ENCODE data around the gene SPATS2L. TPM values are rescaled to one million over a fixed set of nuclear protein-coding genes. Genes with fewer than 3 reads are reported as not detected.
"Not testable (repeated sequence)": the region's sequence is repeated elsewhere in the genome, so short reads cannot be mapped to it uniquely, and the experiment has no call there.

Gene SPATS2L
- total RNA-seq, 2 experiments from 2014 or later = 14.7 to 25.8 TPM

GRCh38 chr2:200342654-200343053 lies 36.2 kb downstream of the SPATS2L start:
- intact Hi-C loops (cut with DNase I, micrococcal nuclease) = no loop called here
- Mint-ChIP-seq H3K27me3 (no peaks in the 10 kb centered on the region), H3K27ac (no peak overlapping the region), H3K36me3 (ENCODE audit: low read depth) (no peaks in the 10 kb centered on the region), H3K4me1 (peaks cover 4% of the 10 kb centered on the region), H3K4me3 (no peak overlapping the region), H3K9me3 (ENCODE audit: low read depth) (peaks cover 5% of the 10 kb centered on the region)
- ATAC-seq (no peak), DNase-seq (no peak)
- CTCF ChIA-PET = interaction anchor here (0.6 kb wide), 1 partner anchor 130 kb away, joined by 5 read pairs; no protein-coding TSS in a partner anchor
- POLR2A ChIA-PET = no interaction called here

GRCh38 chr2:200344202-200344601 lies 37.7 kb downstream of the SPATS2L start:
- H3K27me3 Mint-ChIP-seq = not testable (repeated sequence)
- CTCF ChIA-PET = interaction anchor here (1.0 kb wide), 1 partner anchor 138 kb away, joined by 5 read pairs; no protein-coding TSS in a partner anchor

GRCh38 chr2:200345975-200346374 lies 39.5 kb downstream of the SPATS2L start:
- ChIA-PET CTCF (no interaction called here), POLR2A (no interaction called here)
- ATAC-seq = no peak
- Mint-ChIP-seq H3K9me3 (ENCODE audit: low read depth) (peaks cover 5% of the 10 kb centered on the region), H3K36me3 (ENCODE audit: low read depth) (no peaks in the 10 kb centered on the region), H3K27me3 (no peaks in the 10 kb centered on the region), H3K27ac (no peak overlapping the region), H3K4me3 (no peak overlapping the region), H3K4me1 (peaks cover 4% of the 10 kb centered on the region)
- no peak for DNase-seq
- intact Hi-C loops (cut with DNase I, micrococcal nuclease) = no loop called here

More at GRCh38 chr2:200344202-200344601, 37.7 kb downstream of the SPATS2L start:
- H3K9me3 Mint-ChIP-seq (ENCODE audit: low read depth); DNase-seq; POLR2A ChIA-PET; H3K27ac Mint-ChIP-seq; H3K36me3 Mint-ChIP-seq (ENCODE audit: low read depth); H3K4me1 Mint-ChIP-seq; H3K4me3 Mint-ChIP-seq; ATAC-seq; intact Hi-C loops (cut with DNase I, micrococcal nuclease): not testable (repeated sequence)

GRCh38 chr2:200347301-200347700 lies 40.8 kb downstream of the SPATS2L start:
- POLR2A ChIA-PET = no interaction called here
- Mint-ChIP-seq H3K36me3 (ENCODE audit: low read depth) (no peaks in the 10 kb centered on the region), H3K4me1 (no peaks in the 10 kb centered on the region), H3K27me3 (no peaks in the 10 kb centered on the region), H3K9me3 (ENCODE audit: low read depth) (peaks cover 5% of the 10 kb centered on the region), H3K27ac (no peak overlapping the region), H3K4me3 (no peak overlapping the region)
- intact Hi-C loops (cut with DNase I, micrococcal nuclease) = no loop called here
- no peak for ATAC-seq
- CTCF ChIA-PET = interaction anchor here (0.6 to 0.7 kb wide), 3 partner anchors 203 to 1345 kb away, joined by 3 read pairs; no protein-coding TSS in a partner anchor
- DNase-seq = no peak

GRCh38 chr2:200348897-200349563 lies 42.5 kb downstream of the SPATS2L start:
- DNase-seq = no peak
- Mint-ChIP-seq H3K4me1 (no peaks in the 10 kb centered on the region), H3K27ac (no peak overlapping the region), H3K27me3 (peaks cover 2% of the 10 kb centered on the region), H3K9me3 (ENCODE audit: low read depth) (peaks cover 4% of the 10 kb centered on the region), H3K4me3 (no peak overlapping the region), H3K36me3 (ENCODE audit: low read depth) (no peaks in the 10 kb centered on the region)
- no peak for ATAC-seq
- ChIA-PET POLR2A (no interaction called here), CTCF (interaction anchor here (0.6 kb wide), 1 partner anchor 28 kb away, joined by 3 read pairs; no protein-coding TSS in a partner anchor)
- intact Hi-C loops (cut with DNase I, micrococcal nuclease) = no loop called here

- H3K4me3 Mint-ChIP-seq = no peak overlapping the region
- no peaks in the 10 kb centered on the region for H3K4me1 Mint-ChIP-seq
- ATAC-seq (no peak), DNase-seq (no peak)
- no peaks in the 10 kb centered on the region for H3K9me3 Mint-ChIP-seq (ENCODE audit: low read depth)
- H3K27me3 Mint-ChIP-seq = peaks cover 2% of the 10 kb centered on the region
- H3K27ac Mint-ChIP-seq = no peak overlapping the region
- H3K36me3 Mint-ChIP-seq (ENCODE audit: low read depth) = no peaks in the 10 kb centered on the region
- ChIA-PET CTCF (no interaction called here), POLR2A (no interaction called here)
- intact Hi-C loops (cut with DNase I, micrococcal nuclease) = no loop called here
Observed at GRCh38 chr2:200349868-200350267, 43.4 kb downstream of the SPATS2L start.

- ChIA-PET CTCF (no interaction called here), POLR2A (no interaction called here)
- DNase-seq (no peak), ATAC-seq (no peak)
- H3K4me1 Mint-ChIP-seq = no peaks in the 10 kb centered on the region
- no peak overlapping the region for H3K4me3 Mint-ChIP-seq
- no peaks in the 10 kb centered on the region for H3K9me3 Mint-ChIP-seq (ENCODE audit: low read depth)
- no peak overlapping the region for H3K27ac Mint-ChIP-seq
- intact Hi-C loops (cut with DNase I, micrococcal nuclease) = no loop called here
- H3K27me3 Mint-ChIP-seq = peaks cover 2% of the 10 kb centered on the region
- H3K36me3 Mint-ChIP-seq (ENCODE audit: low read depth) = no peaks in the 10 kb centered on the region
Observed at GRCh38 chr2:200350850-200351285, 44.4 kb downstream of the SPATS2L start.

- Mint-ChIP-seq H3K36me3 (ENCODE audit: low read depth) (no peaks in the 10 kb centered on the region), H3K4me3 (no peak overlapping the region), H3K9me3 (ENCODE audit: low read depth) (no peaks in the 10 kb centered on the region), H3K27ac (no peak overlapping the region), H3K4me1 (no peaks in the 10 kb centered on the region), H3K27me3 (peaks cover 2% of the 10 kb centered on the region)
- ATAC-seq = no peak
- intact Hi-C loops (cut with DNase I, micrococcal nuclease) = no loop called here
- ChIA-PET POLR2A (interaction anchor here (0.7 kb wide), 1 partner anchor 390 kb away, joined by 5 read pairs; no protein-coding TSS in a partner anchor), CTCF (no interaction called here)
- DNase-seq = no peak
Observed at GRCh38 chr2:200351815-200352214, 45.3 kb downstream of the SPATS2L start.

GRCh38 chr2:200352636-200353035 lies 46.1 kb downstream of the SPATS2L start:
- CTCF ChIA-PET = interaction anchor here (0.8 kb wide), 1 partner anchor 56 kb away, joined by 3 read pairs; no protein-coding TSS in a partner anchor
- Mint-ChIP-seq H3K9me3 (ENCODE audit: low read depth) (no peaks in the 10 kb centered on the region), H3K4me1 (no peaks in the 10 kb centered on the region), H3K27ac (no peak overlapping the region), H3K36me3 (ENCODE audit: low read depth) (no peaks in the 10 kb centered on the region), H3K27me3 (peaks cover 2% of the 10 kb centered on the region), H3K4me3 (no peak overlapping the region)
- DNase-seq (no peak), ATAC-seq (no peak)
- intact Hi-C loops (cut with DNase I, micrococcal nuclease) = no loop called here
- POLR2A ChIA-PET = no interaction called here

GRCh38 chr2:200353120-200353519 lies 46.6 kb downstream of the SPATS2L start:
- H3K27me3 Mint-ChIP-seq = peaks cover 2% of the 10 kb centered on the region
- POLR2A ChIA-PET = interaction anchor here (0.6 kb wide), 1 partner anchor 517 kb away, joined by 5 read pairs; no protein-coding TSS in a partner anchor

GRCh38 chr2:200353874-200354273 lies 47.4 kb downstream of the SPATS2L start:
- ChIA-PET POLR2A (interaction anchor here (0.5 kb wide), 1 partner anchor 10 kb away, joined by 3 read pairs; no protein-coding TSS in a partner anchor), CTCF (interaction anchor here (0.6 to 0.8 kb wide), 2 partner anchors 19 to 48 kb away, joined by 3 read pairs; no protein-coding TSS in a partner anchor)
- Mint-ChIP-seq H3K27ac (no peak overlapping the region), H3K4me1 (no peaks in the 10 kb centered on the region), H3K9me3 (ENCODE audit: low read depth) (no peaks in the 10 kb centered on the region), H3K4me3 (no peak overlapping the region), H3K36me3 (ENCODE audit: low read depth) (no peaks in the 10 kb centered on the region), H3K27me3 (peaks cover 2% of the 10 kb centered on the region)
- DNase-seq (no peak), ATAC-seq (no peak)
- intact Hi-C loops (cut with DNase I, micrococcal nuclease) = no loop called here

More at GRCh38 chr2:200353120-200353519, 46.6 kb downstream of the SPATS2L start:
- Mint-ChIP-seq H3K36me3 (ENCODE audit: low read depth) (no peaks in the 10 kb centered on the region), H3K4me1 (no peaks in the 10 kb centered on the region), H3K4me3 (no peak overlapping the region), H3K9me3 (ENCODE audit: low read depth) (no peaks in the 10 kb centered on the region), H3K27ac (no peak overlapping the region)
- CTCF ChIA-PET = interaction anchor here (0.8 kb wide), 2 partner anchors 20 to 55 kb away, joined by 3 read pairs; no protein-coding TSS in a partner anchor
- intact Hi-C loops (cut with DNase I, micrococcal nuclease) = no loop called here
- ATAC-seq (no peak), DNase-seq (no peak)

Data from activated CD4-positive, alpha-beta T cell treated with anti-CD3 and anti-CD28 coated beads for 36 hours (primary cell).